Endometrial microvascular endothelial cells (primary cell): Measurements from ENCODE around the gene TIPARP. TPM values are rescaled to one million over a fixed set of nuclear protein-coding genes. Genes with fewer than 3 reads are reported as not detected.
"Not testable (repeated sequence)": the region's sequence is repeated elsewhere in the genome, so short reads cannot be mapped to it uniquely, and the experiment has no call there.

ENCODE experiments used
- in situ Hi-C: cut with HindIII; loops from 2 replicates; pipeline ENCODE4 v1.10.0; 2017; ENCODE audit warnings: low sequenced_read_pairs, low pct_unique_long_range_greater_than_20kb; ENCODE audit errors: inconsistent ontology term
- total RNA-seq: library from RNA; depleted of rRNA; stranded (reverse); fragments of >200 nt; gene quantifications from one replicate; pipeline ENCODE4 v1.2.3, GENCODE V29; 2015; ENCODE audit errors: inconsistent ontology term

TIPARP gene
- total RNA-seq, 1 donor from 2014 or later, result 80.0 TPM

GRCh38 chr3:156702367-156702766 lies 28.0 kb downstream of the TIPARP start:
- in situ Hi-C loops, result no loop called here

GRCh38 chr3:156704370-156705036 lies 30.1 kb downstream of the TIPARP start:
- in situ Hi-C loops, result no loop called here

- in situ Hi-C loops, result no loop called here
These were observed 31.6 kb downstream of the TIPARP start for GRCh38 chr3:156705761-156706616.

- in situ Hi-C loops, result no loop called here
These were observed 33.2 kb downstream of the TIPARP start for GRCh38 chr3:156707588-156707987.

GRCh38 chr3:156710429-156710828 lies 36.0 kb downstream of the TIPARP start:
- in situ Hi-C loops, result no loop called here

GRCh38 chr3:156711113-156711512 lies 36.7 kb downstream of the TIPARP start:
- in situ Hi-C loops, result no loop called here

GRCh38 chr3:156711944-156712343 lies 37.6 kb downstream of the TIPARP start:
- in situ Hi-C loops, result not testable (repeated sequence)

- in situ Hi-C loops, result no loop called here
These were observed 41.9 kb downstream of the TIPARP start for GRCh38 chr3:156716105-156716862.

GRCh38 chr3:156718622-156719306 lies 44.4 kb downstream of the TIPARP start:
- in situ Hi-C loops, result no loop called here

GRCh38 chr3:156720826-156721225 lies 46.4 kb downstream of the TIPARP start:
- in situ Hi-C loops, result no loop called here

- in situ Hi-C loops, result no loop called here
These were observed 47.6 kb downstream of the TIPARP start for GRCh38 chr3:156721687-156722618.

GRCh38 chr3:156723182-156723619 lies 48.8 kb downstream of the TIPARP start:
- in situ Hi-C loops, result no loop called here

GRCh38 chr3:156725682-156726081 lies 51.3 kb downstream of the TIPARP start:
- in situ Hi-C loops, result no loop called here

GRCh38 chr3:156726456-156726855 lies 52.1 kb downstream of the TIPARP start:
- in situ Hi-C loops, result no loop called here

GRCh38 chr3:156727519-156728205 lies 53.3 kb downstream of the TIPARP start:
- in situ Hi-C loops, result no loop called here

GRCh38 chr3:156728267-156728985 lies 54.0 kb downstream of the TIPARP start:
- in situ Hi-C loops, result no loop called here
